MCF 10A (cell line): Measurements from ENCODE around the gene CXCL8. TPM values are rescaled to one million over a fixed set of nuclear protein-coding genes. Genes with fewer than 3 reads are reported as not detected.

Experiments
- BruUV-seq: library from RNA; stranded (reverse); fragments of 400-500 nt; replicated peaks from 2 replicates; lab custom pipeline; 2021; lab: Mats Ljungman, UMichigan
- CTCF ChIA-PET: fragments of 300-600 bp; sonication (Branson Sonifier 250); formaldehyde crosslinking; extraction: SDS; loops from one replicate; lab custom pipeline; 2021; ENCODE audit warnings: antibody characterized with exemption, inconsistent platforms; lab: Yijun Ruan, JAX
- POLR2A ChIA-PET: fragments of 300-600, 350-650 bp; sonication (Branson Sonifier 250); formaldehyde crosslinking; extraction: SDS; loops from one replicate; lab custom pipeline; 2020; ENCODE audit warnings: antibody characterized with exemption, inconsistent platforms; lab: Yijun Ruan, JAX
- DNase-seq: peaks from one replicate; pipeline ENCODE4 v3.0.0-alpha.2; 2018; ENCODE audit not compliant: unreplicated experiment
- H3K27ac Mint-ChIP-seq: one replicate; pipeline ENCODE4 v1.8.0; 2022; ENCODE audit warnings: mild to moderate bottlenecking, low read depth, mixed read lengths; ENCODE audit not compliant: unreplicated experiment
- H3K27me3 Mint-ChIP-seq: one replicate; pipeline ENCODE4 v1.8.0; 2022; ENCODE audit warnings: mixed read lengths; ENCODE audit not compliant: insufficient read depth, unreplicated experiment
- H3K36me3 Mint-ChIP-seq: one replicate; pipeline ENCODE4 v1.8.0; 2022; ENCODE audit warnings: mild to moderate bottlenecking, moderate library complexity, mixed read lengths; ENCODE audit not compliant: insufficient read depth, unreplicated experiment
- H3K4me1 Mint-ChIP-seq: one replicate; pipeline ENCODE4 v1.8.0; 2022; ENCODE audit warnings: mixed read lengths; ENCODE audit not compliant: insufficient read depth, unreplicated experiment
- H3K4me3 Mint-ChIP-seq: one replicate; pipeline ENCODE4 v1.8.0; 2022; ENCODE audit warnings: mild to moderate bottlenecking, moderate library complexity, mixed read lengths; ENCODE audit not compliant: unreplicated experiment
- H3K9me3 Mint-ChIP-seq: one replicate; pipeline ENCODE4 v1.8.0; 2022; ENCODE audit warnings: mixed read lengths; ENCODE audit not compliant: unreplicated experiment
- intact Hi-C: fragments of 100-400 bp; cut with micrococcal nuclease; formaldehyde crosslinking; loops from 2 replicates; pipeline ENCODE4 v1.14.1; 2022
- total RNA-seq: library from RNA; stranded (reverse); gene quantifications from 2 replicates; pipeline ENCODE4 v1.2.3, GENCODE V29; 2022
- TF ChIP-seq, protein P1 (sequence below): fragments of 200-600 bp; IDR thresholded peaks from one replicate; pipeline ENCODE4 v1.8.0; 2022; ENCODE audit warnings: antibody characterized with exemption, mild to moderate bottlenecking; ENCODE audit not compliant: unreplicated experiment

The CXCL8 gene
- total RNA-seq, 1 experiment from 2014 or later = 36.2 TPM

DNA sequence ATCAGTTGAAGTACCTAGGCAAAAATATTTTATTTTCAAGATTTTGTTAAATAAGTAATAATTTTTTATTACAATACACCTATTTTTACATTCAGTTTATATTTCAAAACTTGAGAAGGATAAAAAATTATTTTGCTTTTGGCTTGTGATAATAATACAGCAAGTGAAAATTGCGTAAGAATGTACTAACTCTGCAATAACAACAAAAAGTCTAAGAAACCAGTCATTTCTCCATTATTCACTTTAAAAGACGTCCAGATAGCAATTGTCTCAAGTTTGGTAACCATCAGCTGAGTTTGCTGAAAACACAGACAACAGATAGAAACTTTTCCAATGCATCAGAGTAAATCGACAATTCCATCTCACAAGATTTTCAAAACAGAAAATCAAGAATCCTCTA, 12.1 kb downstream of the CXCL8 start:
- no TSS peak for BruUV-seq

DNA sequence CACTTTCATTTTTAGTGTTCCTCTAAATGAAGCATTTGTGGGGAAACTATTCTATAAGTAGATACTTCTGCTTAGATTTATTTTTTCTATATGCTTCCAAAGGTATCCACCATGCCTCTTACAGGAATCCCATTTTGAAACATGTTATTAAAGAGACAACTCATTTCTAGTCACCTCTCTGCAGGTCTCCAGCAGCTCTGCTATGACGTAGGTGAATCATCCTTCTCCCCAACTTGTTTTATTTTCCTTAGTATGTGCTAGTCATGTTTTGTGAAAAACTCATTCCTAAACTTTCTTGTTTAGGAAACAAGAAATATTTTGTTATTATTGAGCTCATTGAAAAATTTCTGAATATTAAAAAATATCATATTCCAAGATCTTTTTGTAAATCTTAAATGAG, 12.8 kb downstream of the CXCL8 start:
- Mint-ChIP-seq H3K27ac (peak overlapping the region; percentile 49), H3K9me3 (peaks cover 8% of the 10 kb centered on the region), H3K36me3 (no peaks in the 10 kb centered on the region), H3K4me3 (no peak overlapping the region), H3K27me3 (no peaks in the 10 kb centered on the region), H3K4me1 (peaks cover 18% of the 10 kb centered on the region)
- no TSS peak for BruUV-seq
- DNase-seq = no peak
- TF ChIP-seq, protein P1, sequence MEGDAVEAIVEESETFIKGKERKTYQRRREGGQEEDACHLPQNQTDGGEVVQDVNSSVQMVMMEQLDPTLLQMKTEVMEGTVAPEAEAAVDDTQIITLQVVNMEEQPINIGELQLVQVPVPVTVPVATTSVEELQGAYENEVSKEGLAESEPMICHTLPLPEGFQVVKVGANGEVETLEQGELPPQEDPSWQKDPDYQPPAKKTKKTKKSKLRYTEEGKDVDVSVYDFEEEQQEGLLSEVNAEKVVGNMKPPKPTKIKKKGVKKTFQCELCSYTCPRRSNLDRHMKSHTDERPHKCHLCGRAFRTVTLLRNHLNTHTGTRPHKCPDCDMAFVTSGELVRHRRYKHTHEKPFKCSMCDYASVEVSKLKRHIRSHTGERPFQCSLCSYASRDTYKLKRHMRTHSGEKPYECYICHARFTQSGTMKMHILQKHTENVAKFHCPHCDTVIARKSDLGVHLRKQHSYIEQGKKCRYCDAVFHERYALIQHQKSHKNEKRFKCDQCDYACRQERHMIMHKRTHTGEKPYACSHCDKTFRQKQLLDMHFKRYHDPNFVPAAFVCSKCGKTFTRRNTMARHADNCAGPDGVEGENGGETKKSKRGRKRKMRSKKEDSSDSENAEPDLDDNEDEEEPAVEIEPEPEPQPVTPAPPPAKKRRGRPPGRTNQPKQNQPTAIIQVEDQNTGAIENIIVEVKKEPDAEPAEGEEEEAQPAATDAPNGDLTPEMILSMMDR = no peak
- ChIA-PET CTCF (no interaction called here), POLR2A (interaction anchor here (1.2 to 1.5 kb wide), 2 partner anchors 13 to 49 kb away, joined by 3 to 5 read pairs; partner anchors contain the start of gene CXCL8)
- intact Hi-C loops = no loop called here

More for the DNA sequence above, 12.1 kb downstream of the CXCL8 start:
- H3K9me3 Mint-ChIP-seq = peaks cover 8% of the 10 kb centered on the region
- DNase-seq = no peak
- no peak overlapping the region for H3K27ac Mint-ChIP-seq
- intact Hi-C loops = no loop called here
- no peak overlapping the region for H3K4me3 Mint-ChIP-seq
- TF ChIP-seq, protein P1 = no peak
- no peaks in the 10 kb centered on the region for H3K36me3 Mint-ChIP-seq
- H3K4me1 Mint-ChIP-seq = peaks cover 18% of the 10 kb centered on the region
- CTCF ChIA-PET = no interaction called here
- no peaks in the 10 kb centered on the region for H3K27me3 Mint-ChIP-seq
- POLR2A ChIA-PET = interaction anchor here (1.2 to 1.5 kb wide), 2 partner anchors 12 to 48 kb away, joined by 3 to 5 read pairs; partner anchors contain the start of gene CXCL8

DNA sequence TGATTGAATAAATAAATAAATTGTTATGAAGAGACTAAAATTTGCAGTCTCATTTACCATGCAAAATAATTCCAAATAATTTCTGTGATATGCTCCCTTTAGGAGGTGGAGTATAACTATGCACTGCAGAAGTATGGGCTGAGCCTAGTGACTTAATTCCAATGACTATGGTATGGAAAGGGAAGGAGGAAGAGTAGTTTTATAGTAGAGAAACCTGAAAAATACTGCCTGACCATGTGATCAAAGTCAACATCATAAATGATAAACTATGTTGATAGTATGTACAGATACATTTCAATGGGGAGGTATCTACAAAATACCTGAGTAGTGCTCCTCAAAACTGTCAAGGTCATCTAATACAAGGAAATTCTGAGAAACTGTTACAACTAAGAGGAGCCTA, 14.6 kb downstream of the CXCL8 start:
- TF ChIP-seq, protein P1 = no peak
- peaks cover 8% of the 10 kb centered on the region for H3K9me3 Mint-ChIP-seq
- no peaks in the 10 kb centered on the region for H3K36me3 Mint-ChIP-seq
- intact Hi-C loops = no loop called here
- ChIA-PET CTCF (no interaction called here), POLR2A (interaction anchor here (1.4 kb wide), 1 partner anchor 8 kb away, joined by 4 read pairs; no protein-coding TSS in a partner anchor)
- peaks cover 24% of the 10 kb centered on the region for H3K4me1 Mint-ChIP-seq
- DNase-seq = no peak
- BruUV-seq = no TSS peak
- H3K4me3 Mint-ChIP-seq = no peak overlapping the region
- H3K27ac Mint-ChIP-seq = no peak overlapping the region
- H3K27me3 Mint-ChIP-seq = no peaks in the 10 kb centered on the region

DNA sequence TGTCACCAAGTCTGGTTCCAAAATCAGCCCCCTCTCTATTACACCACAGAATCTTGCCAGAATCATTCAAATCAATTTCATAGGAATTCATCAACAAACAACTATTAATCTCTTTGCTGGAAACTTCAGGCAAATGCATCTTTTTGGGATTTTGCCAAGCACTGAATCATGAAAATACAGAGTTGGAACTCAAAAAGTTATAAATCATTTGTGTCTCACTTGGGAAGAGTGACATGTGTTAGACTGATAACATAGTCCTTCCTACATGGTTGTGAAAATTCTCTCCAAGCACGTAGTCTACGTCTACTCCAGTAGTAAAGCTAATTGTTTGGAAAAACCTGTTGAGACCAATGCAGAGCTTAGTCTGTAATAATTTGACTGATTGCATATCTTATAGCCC, 19.0 kb downstream of the CXCL8 start:
- BruUV-seq = no TSS peak
- TF ChIP-seq, protein P1 = no peak
- Mint-ChIP-seq H3K27ac (no peak overlapping the region), H3K4me1 (peaks cover 6% of the 10 kb centered on the region), H3K9me3 (peaks cover 8% of the 10 kb centered on the region), H3K4me3 (no peak overlapping the region), H3K27me3 (no peaks in the 10 kb centered on the region), H3K36me3 (no peaks in the 10 kb centered on the region)
- ChIA-PET CTCF (interaction anchor here (0.6 kb wide), 2 partner anchors 18 to 196 kb away, joined by 4 read pairs; no protein-coding TSS in a partner anchor), POLR2A (interaction anchor here (0.7 to 1.1 kb wide), 3 partner anchors 8 to 105 kb away, joined by 3 read pairs; no protein-coding TSS in a partner anchor)
- no peak for DNase-seq
- intact Hi-C loops = no loop called here
